GM18502 (cell line): ENCODE measurements around the gene INPP5A.

Source experiments
- ATAC-seq: cut with Tn5 transposase; IDR thresholded peaks from one replicate; pipeline ENCODE4 v1.9.1; 2021; ENCODE audit warnings: mild to moderate bottlenecking; ENCODE audit not compliant: unreplicated experiment, poor library complexity

Gene INPP5A

DNA sequence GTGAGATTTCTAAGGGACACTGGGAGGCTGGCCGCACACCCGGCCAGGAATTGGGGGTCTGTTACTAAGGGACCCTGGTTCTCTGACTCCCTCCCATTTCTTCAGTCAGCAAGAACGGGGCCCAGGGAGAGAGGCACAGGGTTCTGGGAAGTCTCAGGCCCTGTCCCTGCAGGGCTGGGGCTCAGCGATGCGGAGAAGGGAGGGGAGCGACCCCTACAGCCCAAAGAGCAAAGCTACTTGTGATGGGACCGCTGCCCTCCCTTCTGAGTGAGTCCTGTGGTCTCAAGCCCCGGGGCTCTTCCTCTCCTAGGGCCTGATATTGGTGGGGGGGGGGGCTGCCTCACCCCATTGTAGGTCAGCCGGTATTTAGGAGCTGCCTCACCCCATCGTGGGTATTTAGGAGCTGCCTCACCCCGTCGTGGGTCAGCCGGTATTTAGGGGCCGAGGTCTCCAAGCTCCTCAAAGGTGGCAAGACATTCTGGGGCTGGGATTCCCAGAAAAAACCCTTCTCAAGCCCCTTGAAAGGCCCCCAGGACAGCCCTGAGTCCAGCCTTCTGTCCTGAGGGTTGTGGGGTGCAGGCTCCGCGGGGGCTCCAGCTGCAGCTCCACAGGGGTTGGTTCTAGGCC is 265.2 kb downstream of the INPP5A start:
- no peak for ATAC-seq

DNA sequence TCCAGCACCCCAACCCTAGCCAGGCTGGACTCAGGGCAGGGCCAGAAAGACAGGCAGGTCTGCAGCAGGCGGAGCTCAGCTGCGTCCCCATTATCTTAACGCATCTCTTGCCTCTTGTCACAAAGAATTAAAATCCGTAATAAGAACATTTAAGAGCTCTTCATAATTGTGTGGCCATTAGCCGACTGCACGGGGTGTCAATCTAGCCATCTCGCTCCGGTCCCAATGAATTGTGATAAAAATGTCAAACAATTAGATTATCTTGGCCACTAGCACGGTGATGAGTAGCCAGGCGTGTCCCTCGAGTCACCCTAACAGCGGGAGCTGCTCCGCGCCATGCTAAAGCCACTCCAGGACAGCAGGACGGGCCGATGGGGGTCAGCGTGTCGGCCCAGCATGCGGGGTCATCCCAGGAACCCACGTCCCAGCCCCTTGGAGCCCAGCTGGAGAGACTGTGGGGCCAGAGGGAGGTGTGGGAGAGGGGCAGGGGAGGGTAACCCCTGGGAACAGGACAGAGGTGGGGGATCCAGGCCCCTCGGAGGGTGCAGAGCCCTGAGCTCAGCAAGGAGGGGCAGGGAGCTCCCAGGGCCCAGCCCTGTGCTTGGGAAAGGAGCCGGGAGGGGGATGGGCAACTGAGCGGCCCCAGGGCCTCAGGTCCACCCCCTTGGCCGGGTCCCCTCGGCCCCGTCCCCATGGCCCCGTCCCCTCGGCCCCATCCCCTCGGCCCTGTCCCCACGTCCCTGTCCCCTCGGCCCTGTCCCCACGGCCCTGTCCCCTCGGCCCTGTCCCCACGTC is 266.0 kb downstream of the INPP5A start:
- ATAC-seq, result no peak

DNA sequence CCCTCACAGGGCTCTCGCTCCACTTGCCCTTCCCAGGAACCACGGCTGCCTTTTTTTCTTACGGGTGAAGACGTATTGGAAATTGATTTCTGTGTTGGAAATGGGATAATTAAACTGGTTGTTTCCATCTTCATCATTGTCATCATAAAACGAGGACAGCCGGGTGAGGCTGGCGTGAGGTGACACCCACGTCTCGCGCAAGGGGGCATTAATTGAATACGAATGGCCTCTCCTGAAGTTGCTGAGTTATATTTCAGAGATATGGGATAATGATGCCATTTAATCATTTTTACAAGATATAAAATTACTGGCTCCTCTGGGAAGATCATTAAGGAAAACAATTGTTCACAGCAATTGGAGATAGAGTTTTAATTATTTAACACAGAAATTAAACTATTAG is 266.7 kb downstream of the INPP5A start:
- no peak for ATAC-seq

GRCh38 chr10:132804785-132805426 is 267.3 kb downstream of the INPP5A start:
- ATAC-seq, result no peak

DNA sequence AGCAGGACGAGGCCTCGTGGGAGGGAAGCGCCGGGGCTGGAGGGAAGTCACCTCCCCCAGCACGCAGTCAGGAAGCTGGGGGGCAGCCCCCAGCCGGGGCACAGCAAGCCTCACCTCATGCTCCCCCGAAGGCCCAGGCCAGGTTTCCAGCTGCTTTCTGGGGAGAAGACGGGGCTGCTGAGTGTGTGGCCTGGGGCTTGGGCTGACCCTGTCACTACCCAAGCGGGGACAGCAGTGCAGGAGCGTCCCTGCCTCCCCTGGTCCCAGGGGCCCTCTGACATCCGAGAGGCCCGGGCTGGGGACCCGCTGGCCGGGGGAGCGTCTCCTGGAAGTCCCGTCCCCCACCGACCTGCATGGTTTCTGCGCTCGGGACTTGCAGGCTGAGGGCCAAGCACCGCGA is 268.0 kb downstream of the INPP5A start:
- ATAC-seq, result no peak

DNA sequence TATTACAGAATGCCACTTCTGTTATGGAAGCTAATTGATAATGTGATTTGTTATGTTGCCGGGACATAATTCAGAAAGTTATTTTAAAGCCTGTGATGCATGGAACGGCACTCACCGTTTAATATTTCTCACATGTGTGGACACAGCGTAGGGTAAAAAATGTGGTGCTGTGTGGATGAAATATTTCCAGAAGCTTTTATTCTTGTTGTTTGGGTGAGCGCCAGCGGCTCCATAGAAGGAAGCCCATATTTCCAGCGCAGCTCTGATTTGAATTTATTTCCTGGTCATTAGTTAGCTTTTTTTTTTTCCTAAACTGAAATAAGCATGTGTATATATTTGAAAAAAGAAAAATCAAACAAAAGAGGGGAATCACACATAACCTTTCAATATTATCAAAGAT is 268.5 kb downstream of the INPP5A start:
- ATAC-seq, result no peak

- ATAC-seq, result no peak
Observed at GRCh38 chr10:132806561-132807003, 269.0 kb downstream of the INPP5A start.

GRCh38 chr10:132807621-132808049 is 270.0 kb downstream of the INPP5A start:
- no peak for ATAC-seq

DNA sequence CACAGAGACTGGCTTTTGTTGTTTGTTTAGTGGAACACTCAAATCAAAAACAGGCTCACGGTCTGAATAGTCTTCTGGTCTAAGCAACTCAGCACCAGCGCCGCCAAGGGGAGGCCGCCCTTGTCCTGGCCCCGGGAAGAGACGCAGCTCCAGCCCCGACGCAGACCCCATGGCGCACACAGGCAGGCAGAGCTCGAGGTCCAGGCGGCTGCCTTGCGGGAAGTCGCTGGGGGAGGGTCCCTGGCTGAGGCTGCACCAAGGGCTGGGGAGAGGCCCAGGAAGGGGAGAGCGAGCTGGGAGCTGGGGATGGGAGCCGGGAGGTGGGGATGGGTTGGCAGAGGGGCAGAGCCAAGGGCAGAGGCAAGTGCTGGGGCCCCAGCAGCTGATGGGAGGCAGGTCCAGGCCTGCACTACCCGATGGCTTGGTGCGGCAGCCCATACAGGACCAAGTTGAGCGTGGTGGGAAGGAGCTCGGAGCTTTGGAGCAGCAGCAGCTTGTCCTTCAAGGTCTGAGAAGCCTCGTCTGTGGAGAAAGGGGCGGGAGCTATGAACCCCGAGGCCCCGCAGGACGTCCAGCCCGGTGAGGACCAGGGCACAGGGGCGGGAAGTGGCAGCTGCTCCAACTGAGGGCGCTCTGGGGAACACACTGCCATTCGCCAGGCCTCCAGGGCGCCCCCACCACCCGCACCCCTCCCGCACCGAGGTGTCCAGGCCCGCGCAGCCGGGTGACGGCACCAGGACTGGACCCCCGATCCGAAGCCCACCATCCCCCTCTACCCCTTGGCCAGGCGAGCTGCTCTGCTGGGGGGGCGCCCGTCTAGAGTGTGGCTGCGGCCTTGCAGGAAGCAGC is 271.0 kb downstream of the INPP5A start:
- ATAC-seq, result no peak

- ATAC-seq, result no peak
Observed at GRCh38 chr10:132809232-132810140, 271.9 kb downstream of the INPP5A start.

DNA sequence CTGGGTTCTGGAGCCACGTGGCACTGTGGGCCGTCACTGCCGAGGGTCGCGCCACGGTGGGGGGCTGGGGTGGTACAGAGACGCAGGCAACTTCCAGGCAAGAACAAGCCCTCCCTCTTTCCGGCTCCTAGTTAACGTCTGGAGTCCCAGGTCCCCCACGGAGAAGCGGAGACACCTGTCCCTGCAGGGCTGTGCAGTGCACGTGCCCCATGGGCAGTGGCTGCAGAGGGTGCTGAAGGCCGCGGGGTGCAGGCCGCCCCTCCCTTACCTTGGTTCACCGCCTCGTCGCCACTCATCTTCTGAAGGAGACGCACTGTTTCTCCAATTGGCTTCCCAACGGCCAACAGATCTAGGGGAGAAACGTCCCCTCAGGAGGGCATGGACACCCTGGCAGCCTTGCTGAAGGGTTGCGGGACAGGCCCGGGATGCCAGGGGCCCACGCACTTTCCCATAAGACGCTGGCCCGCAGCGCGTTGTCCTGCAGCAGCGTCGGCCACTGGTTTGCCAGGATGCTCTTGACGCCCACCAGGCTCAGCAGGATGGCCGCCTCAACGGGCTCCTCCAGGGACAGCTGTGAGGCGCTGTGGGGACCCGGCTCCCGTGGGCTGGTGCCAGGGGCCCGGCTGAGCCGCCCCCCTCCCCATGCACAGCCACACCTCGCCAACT is 272.7 kb downstream of the INPP5A start:
- no peak for ATAC-seq

GRCh38 chr10:132810807-132811700 is 273.5 kb downstream of the INPP5A start:
- ATAC-seq, result no peak

DNA sequence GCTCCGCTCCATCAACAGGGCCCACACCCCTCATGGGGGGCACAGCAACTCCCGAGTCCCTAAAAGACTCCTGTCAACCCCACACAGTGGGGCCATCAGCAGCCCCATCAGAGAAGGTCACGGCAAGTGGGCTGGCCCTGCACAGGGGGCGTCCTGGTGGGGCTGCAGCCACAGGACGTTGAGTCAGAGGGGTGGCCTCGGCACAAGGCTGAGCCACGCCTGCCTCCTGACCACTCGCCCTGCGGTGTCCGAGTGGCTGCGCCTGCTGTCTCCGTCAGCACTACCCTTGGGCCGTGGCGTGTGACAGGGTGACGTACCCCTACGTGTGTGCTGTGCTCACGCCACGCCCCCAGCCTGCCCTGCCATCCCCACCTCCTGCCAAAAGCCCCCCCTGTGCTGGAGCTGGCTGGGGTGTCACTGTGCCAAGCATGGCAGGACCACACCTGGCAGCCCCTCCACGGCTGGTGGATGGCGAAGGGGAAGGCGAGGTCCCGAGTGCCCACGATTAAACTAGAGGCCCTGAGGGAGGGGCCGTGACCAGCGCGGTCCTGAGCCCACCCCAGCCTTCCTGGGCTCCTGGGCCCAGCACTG is 274.4 kb downstream of the INPP5A start:
- ATAC-seq, result no peak

DNA sequence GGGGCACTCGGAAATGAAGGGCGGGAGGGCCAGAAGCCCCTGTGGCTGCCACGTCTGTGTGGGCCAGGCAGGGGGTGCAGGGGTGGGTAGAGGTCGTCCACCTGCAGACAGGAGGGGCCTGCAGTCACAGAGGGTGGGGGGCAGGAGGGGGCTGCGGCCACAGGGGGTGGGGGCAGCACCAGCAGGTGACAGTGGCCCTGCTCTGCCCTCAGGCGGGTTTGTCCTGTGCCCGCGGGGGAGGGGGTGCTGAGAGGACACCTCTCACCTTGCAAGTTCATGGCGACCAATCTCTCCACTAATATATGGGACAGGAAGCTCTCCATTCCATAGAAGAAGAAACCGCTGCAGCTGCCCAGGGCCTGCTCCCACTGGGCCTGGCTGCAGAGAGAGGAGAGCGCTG is 274.9 kb downstream of the INPP5A start:
- ATAC-seq, result no peak

- no peak for ATAC-seq
Observed at GRCh38 chr10:132813001-132813401, 275.4 kb downstream of the INPP5A start.

- ATAC-seq, result no peak
Observed at GRCh38 chr10:132813560-132814468, 276.2 kb downstream of the INPP5A start.

DNA sequence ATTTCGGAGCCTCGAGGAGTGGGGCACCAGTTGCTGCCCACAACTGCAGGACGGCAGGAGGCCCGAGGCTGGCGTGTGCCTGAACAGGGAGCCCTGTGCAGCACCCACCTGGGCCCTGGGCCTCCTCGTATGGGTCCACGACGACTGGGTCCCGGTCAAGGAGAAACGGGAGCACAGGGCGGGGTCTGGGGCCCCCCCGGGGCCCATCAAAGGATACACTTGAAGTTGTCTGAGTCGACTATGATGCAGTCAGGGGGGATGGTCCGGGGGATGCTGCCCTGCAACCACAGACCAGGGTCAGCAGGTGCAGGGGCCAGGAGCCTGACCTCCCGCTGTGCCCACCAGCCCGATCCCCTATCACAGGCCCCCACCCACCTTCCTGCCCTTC is 276.9 kb downstream of the INPP5A start:
- no peak for ATAC-seq
